ENCODE results near the gene CTIF.

- TF ChIP-seq CTCF (IDR thresholded peaks at IDR 0.05) (no peak), POLR2A (IDR thresholded peaks at IDR 0.05) (no peak)
Observed at GRCh38 chr18:48571639-48572384, 33.0 kb downstream of the CTIF start.
